ENCODE data around the gene F7. TPM values are rescaled to one million over a fixed set of nuclear protein-coding genes. Genes with fewer than 3 reads are reported as not detected.

The F7 gene
- total RNA-seq, 6 experiments from 2014 or later: 42.9 to 147 (median 84.2) TPM

DNA sequence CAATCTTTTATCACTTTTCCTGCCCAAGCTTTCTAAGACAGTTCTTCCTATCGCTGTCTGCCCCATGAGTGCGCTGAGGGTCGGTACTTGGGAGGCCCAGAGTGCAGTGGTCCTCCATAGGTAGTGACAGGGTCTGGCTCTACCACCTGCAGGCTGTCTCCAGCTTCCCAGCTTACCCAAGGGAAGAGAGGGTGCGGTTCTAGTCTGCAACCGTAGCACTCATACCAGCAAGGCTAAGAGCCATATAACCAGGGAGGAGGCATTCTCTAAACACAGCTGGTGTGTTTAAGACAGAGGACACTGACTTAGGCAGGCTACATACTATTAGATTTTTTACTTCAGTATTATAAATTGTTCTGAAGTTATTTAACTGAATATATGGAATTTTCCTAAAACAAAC lies 61.1 kb downstream of the F7 start:
- intact Hi-C loops (cut with DNase I): no loop called here
- Histone ChIP-seq H3K4me3 (no peak overlapping the region), H3K4me1 (no peaks in the 10 kb centered on the region), H3K9me3 (no peaks in the 10 kb centered on the region), H3K27me3 (no peaks in the 10 kb centered on the region), H3K27ac (no peak overlapping the region), H3K36me3 (peaks cover 0 to 33% (median 3%) of the 10 kb centered on the region in 4 donors)
- DNase-seq (no peak), ATAC-seq (peak in 1 of 4 donors; percentile 17)
- TF ChIP-seq, protein P1, sequence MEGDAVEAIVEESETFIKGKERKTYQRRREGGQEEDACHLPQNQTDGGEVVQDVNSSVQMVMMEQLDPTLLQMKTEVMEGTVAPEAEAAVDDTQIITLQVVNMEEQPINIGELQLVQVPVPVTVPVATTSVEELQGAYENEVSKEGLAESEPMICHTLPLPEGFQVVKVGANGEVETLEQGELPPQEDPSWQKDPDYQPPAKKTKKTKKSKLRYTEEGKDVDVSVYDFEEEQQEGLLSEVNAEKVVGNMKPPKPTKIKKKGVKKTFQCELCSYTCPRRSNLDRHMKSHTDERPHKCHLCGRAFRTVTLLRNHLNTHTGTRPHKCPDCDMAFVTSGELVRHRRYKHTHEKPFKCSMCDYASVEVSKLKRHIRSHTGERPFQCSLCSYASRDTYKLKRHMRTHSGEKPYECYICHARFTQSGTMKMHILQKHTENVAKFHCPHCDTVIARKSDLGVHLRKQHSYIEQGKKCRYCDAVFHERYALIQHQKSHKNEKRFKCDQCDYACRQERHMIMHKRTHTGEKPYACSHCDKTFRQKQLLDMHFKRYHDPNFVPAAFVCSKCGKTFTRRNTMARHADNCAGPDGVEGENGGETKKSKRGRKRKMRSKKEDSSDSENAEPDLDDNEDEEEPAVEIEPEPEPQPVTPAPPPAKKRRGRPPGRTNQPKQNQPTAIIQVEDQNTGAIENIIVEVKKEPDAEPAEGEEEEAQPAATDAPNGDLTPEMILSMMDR (IDR thresholded peaks at IDR 0.05): no peak
- 80% methylated on average over 1 of the region's 5 CpGs for WGBS (ENCODE audit: insufficient coverage, low coverage, low lambda C conversion rate, missing lambda C conversion rate)

DNA sequence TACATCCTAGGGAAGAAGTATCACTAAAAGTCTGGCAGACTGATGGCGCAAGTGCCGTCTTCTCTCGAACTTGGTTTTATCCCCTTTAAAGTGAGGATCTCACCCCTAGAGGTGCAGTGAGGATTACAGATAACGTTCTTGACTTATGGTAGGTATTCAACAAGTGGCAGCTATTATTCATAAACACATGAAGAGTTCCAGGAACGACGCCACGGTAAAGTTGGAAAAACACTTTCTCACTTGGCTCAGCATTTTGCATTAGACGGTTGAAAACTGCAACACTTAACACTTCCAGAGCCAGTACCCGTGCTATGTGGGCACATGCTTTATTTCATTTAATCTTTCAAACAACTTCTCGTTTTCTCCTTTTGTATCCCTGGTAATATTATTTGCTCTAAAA lies 61.6 kb downstream of the F7 start:
- Histone ChIP-seq H3K9me3 (no peaks in the 10 kb centered on the region), H3K4me3 (no peak overlapping the region), H3K36me3 (peaks cover 0 to 38% (median 5%) of the 10 kb centered on the region in 4 donors), H3K4me1 (no peaks in the 10 kb centered on the region), H3K27ac (no peak overlapping the region), H3K27me3 (no peaks in the 10 kb centered on the region)
- TF ChIP-seq, protein P1 (IDR thresholded peaks at IDR 0.05): no peak
- no peak for TF ChIP-seq POLR2A (IDR thresholded peaks at IDR 0.05)
- DNase-seq (no peak), ATAC-seq (no peak)
- intact Hi-C loops (cut with DNase I): no loop called here
- WGBS (ENCODE audit: insufficient coverage, low coverage, low lambda C conversion rate, missing lambda C conversion rate): 74% methylated on average over 10 of the region's 10 CpGs

DNA sequence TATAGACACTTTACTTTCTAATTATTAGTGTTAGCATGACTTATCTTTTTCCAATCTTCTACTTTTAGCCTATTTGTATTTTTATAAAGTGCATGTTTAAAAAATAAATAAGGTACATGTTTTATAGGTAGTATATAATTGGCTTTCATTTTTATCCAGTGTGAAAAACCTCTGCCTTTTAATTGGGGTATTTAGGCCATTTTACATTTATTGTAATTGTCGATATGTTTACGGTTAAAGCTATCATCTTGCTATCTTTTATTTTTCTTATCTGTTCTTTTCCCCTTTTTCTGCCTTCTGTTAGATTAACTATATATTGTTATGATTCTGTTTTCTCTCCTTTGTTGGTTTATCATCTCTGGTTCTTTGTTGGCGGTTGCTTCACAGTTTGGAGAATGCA lies 62.0 kb downstream of the F7 start:
- Histone ChIP-seq H3K9me3 (no peaks in the 10 kb centered on the region), H3K27ac (no peak overlapping the region), H3K27me3 (no peaks in the 10 kb centered on the region), H3K4me1 (no peaks in the 10 kb centered on the region), H3K36me3 (peaks cover 0 to 42% (median 6%) of the 10 kb centered on the region in 4 donors), H3K4me3 (no peak overlapping the region)
- intact Hi-C loops (cut with DNase I): no loop called here
- DNase-seq (no peak), ATAC-seq (no peak)
- 96% methylated on average over 3 of the region's 3 CpGs for WGBS (ENCODE audit: insufficient coverage, low coverage, low lambda C conversion rate, missing lambda C conversion rate)
- TF ChIP-seq POLR2A (IDR thresholded peaks at IDR 0.05): no peak
- TF ChIP-seq, protein P1 (IDR thresholded peaks at IDR 0.05): no peak

DNA sequence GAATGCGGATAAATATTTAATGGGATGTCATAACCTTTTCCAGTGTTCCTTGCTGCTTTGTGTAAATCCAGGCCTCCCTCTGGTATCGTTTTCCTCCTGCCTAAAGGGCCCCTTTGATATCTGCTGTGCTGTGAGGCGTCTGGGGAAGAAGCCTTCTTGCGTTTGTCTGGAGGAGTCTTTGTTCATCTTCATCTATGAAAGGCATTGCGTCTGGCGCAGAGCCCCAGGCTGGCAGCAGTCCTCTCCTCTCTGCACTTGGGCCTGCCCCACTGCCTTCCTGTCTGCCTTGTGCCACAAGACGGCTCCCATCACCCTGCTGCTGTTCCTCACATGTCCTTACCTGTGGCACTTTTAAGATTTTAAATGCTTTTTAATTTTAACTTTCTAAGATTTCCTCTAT lies 62.6 kb downstream of the F7 start:
- WGBS (ENCODE audit: insufficient coverage, low coverage, low lambda C conversion rate, missing lambda C conversion rate): 67% methylated on average over 3 of the region's 7 CpGs
- ATAC-seq (no peak), DNase-seq (no peak)
- H3K36me3 ChIP-seq: peaks cover 0 to 42% (median 6%) of the 10 kb centered on the region in 4 donors
- H3K27me3 ChIP-seq: no peaks in the 10 kb centered on the region
- TF ChIP-seq, protein P1 (IDR thresholded peaks at IDR 0.05): no peak
- no peak for TF ChIP-seq POLR2A (IDR thresholded peaks at IDR 0.05)
- no peaks in the 10 kb centered on the region for H3K4me1 ChIP-seq
- no peak overlapping the region for H3K4me3 ChIP-seq
- intact Hi-C loops (cut with DNase I): no loop called here
- no peaks in the 10 kb centered on the region for H3K9me3 ChIP-seq
- H3K27ac ChIP-seq: no peak overlapping the region
